HepG2 (cell line): ENCODE measurements around the gene SLC6A9. TPM values are rescaled to one million over a fixed set of nuclear protein-coding genes. Genes with fewer than 3 reads are reported as not detected.
A peak's percentile ranks its signal among the peaks of the same experiment; 100 is the strongest.

Source experiments
- FOSL2 ChIP-seq: sonication (generic); formaldehyde crosslinking; IDR thresholded peaks from 2 replicates; pipeline ENCODE4 v1.4.0; 2020; ENCODE audit warnings: missing genetic modification reagents
- HDAC2 ChIP-seq: sonication (generic); formaldehyde crosslinking; IDR thresholded peaks from 2 replicates; pipeline ENCODE4 v1.4.0; 2020; ENCODE audit warnings: missing genetic modification reagents
- HIVEP1 ChIP-seq: sonication (generic); formaldehyde crosslinking; IDR thresholded peaks from 2 replicates; pipeline ENCODE4 v1.4.0; 2020; ENCODE audit warnings: mild to moderate bottlenecking, missing genetic modification reagents
- HOXD1 ChIP-seq: sonication (generic); formaldehyde crosslinking; IDR thresholded peaks from 2 replicates; pipeline ENCODE4 v1.5.0; 2020; ENCODE audit warnings: missing genetic modification reagents
- JDP2 ChIP-seq: sonication (generic); formaldehyde crosslinking; IDR thresholded peaks from 2 replicates; pipeline ENCODE4 v1.8.1; 2022; ENCODE audit warnings: missing genetic modification reagents, borderline replicate concordance
- KAT8 ChIP-seq: IDR thresholded peaks from 2 replicates; pipeline ENCODE4 v1.6.1; 2016; ENCODE audit warnings: missing genetic modification reagents, missing compliant biosample characterization
- MAFK ChIP-seq, 2 experiments: IDR thresholded peaks in 1 of 2; conservative IDR thresholded peaks in 1 of 2; 2 replicates each; pipeline ENCODE4 v1.6.1; 2011; ENCODE audit warnings: improper control_type of control experiment in 2 of 2, low read length in 2 of 2
- MED1 ChIP-seq: sonication (generic); formaldehyde crosslinking; IDR thresholded peaks from 2 replicates; pipeline ENCODE4 v1.4.0; 2020; ENCODE audit warnings: missing genetic modification reagents
- MTF2 ChIP-seq: sonication (generic); formaldehyde crosslinking; IDR thresholded peaks from 2 replicates; pipeline ENCODE4 v1.5.0; 2020; ENCODE audit warnings: missing genetic modification reagents, borderline replicate concordance
- NAIF1 ChIP-seq: sonication (generic); formaldehyde crosslinking; IDR thresholded peaks from 2 replicates; pipeline ENCODE4 v1.5.0; 2020; ENCODE audit warnings: mild to moderate bottlenecking, missing genetic modification reagents, borderline replicate concordance
- NFIB ChIP-seq: sonication (generic); formaldehyde crosslinking; IDR thresholded peaks from 2 replicates; pipeline ENCODE4 v1.9.0; 2021; ENCODE audit warnings: missing genetic modification reagents, mild to moderate bottlenecking, borderline replicate concordance
- PHB2 ChIP-seq: fragments of 450-650 bp; IDR thresholded peaks from 2 replicates; pipeline ENCODE4 v1.6.1; 2018; ENCODE audit not compliant: partially characterized antibody
- RARA ChIP-seq: IDR thresholded peaks from 2 replicates; pipeline ENCODE4 v1.6.1; 2016; ENCODE audit warnings: missing genetic modification reagents, missing compliant biosample characterization
- SCMH1 ChIP-seq: sonication (generic); formaldehyde crosslinking; IDR thresholded peaks from 2 replicates; pipeline ENCODE4 v1.9.0; 2021; ENCODE audit warnings: missing genetic modification reagents, mild to moderate bottlenecking, borderline replicate concordance
- SPEN ChIP-seq: sonication (generic); formaldehyde crosslinking; IDR thresholded peaks from 2 replicates; pipeline ENCODE4 v1.5.1; 2020; ENCODE audit warnings: low read depth, mild to moderate bottlenecking, missing genetic modification reagents
- SRSF1 ChIP-seq: fragments of 200-400 bp; formaldehyde crosslinking; optimal IDR thresholded peaks from 2 replicates; pipeline ENCODE3; 2017; ENCODE audit warnings: mild to moderate bottlenecking, low read depth, low read length, moderate library complexity
- STAG1 ChIP-seq: sonication (generic); formaldehyde crosslinking; IDR thresholded peaks from 2 replicates; pipeline ENCODE4 v1.4.0; 2020; ENCODE audit warnings: missing genetic modification reagents
- ZFP36L1 ChIP-seq: sonication (generic); formaldehyde crosslinking; IDR thresholded peaks from 2 replicates; pipeline ENCODE4 v1.8.0; 2022; ENCODE audit warnings: mild to moderate bottlenecking, missing genetic modification reagents, moderate library complexity
- ZFY ChIP-seq: sonication (generic); formaldehyde crosslinking; IDR thresholded peaks from 2 replicates; pipeline ENCODE4 v1.4.0; 2020; ENCODE audit warnings: missing genetic modification reagents
- ZMYM2 ChIP-seq: sonication (generic); formaldehyde crosslinking; IDR thresholded peaks from 2 replicates; pipeline ENCODE4 v1.8.0; 2022; ENCODE audit warnings: mild to moderate bottlenecking, missing genetic modification reagents
- ZMYM3 ChIP-seq: sonication (generic); formaldehyde crosslinking; IDR thresholded peaks from 2 replicates; pipeline ENCODE4 v1.5.1; 2020; ENCODE audit warnings: mild to moderate bottlenecking, missing genetic modification reagents
- ZNF136 ChIP-seq: sonication (generic); formaldehyde crosslinking; IDR thresholded peaks from 2 replicates; pipeline ENCODE4 v1.8.1; 2022; ENCODE audit warnings: low read depth, mild to moderate bottlenecking, moderate library complexity, missing genetic modification reagents
- ZNF350 ChIP-seq: sonication (generic); formaldehyde crosslinking; IDR thresholded peaks from 2 replicates; pipeline ENCODE4 v1.4.0; 2020; ENCODE audit warnings: mild to moderate bottlenecking, low read depth, missing genetic modification reagents, borderline replicate concordance
- ZNF567 ChIP-seq: sonication (generic); formaldehyde crosslinking; IDR thresholded peaks from 2 replicates; pipeline ENCODE4 v1.8.1; 2023; ENCODE audit warnings: mild to moderate bottlenecking, missing genetic modification reagents, borderline replicate concordance
- ZNF577 ChIP-seq: sonication (generic); formaldehyde crosslinking; IDR thresholded peaks from 2 replicates; pipeline ENCODE4 v1.4.0; 2020; ENCODE audit warnings: mild to moderate bottlenecking, low read depth, missing genetic modification reagents, borderline replicate concordance
- ZNF773 ChIP-seq: sonication (generic); formaldehyde crosslinking; IDR thresholded peaks from 2 replicates; pipeline ENCODE4 v1.4.0; 2020; ENCODE audit warnings: missing genetic modification reagents, borderline replicate concordance
- ZNF777 ChIP-seq: sonication (generic); formaldehyde crosslinking; IDR thresholded peaks from 2 replicates; pipeline ENCODE4 v1.4.0; 2020; ENCODE audit warnings: missing genetic modification reagents
- ZNF816 ChIP-seq: sonication (generic); formaldehyde crosslinking; IDR thresholded peaks from 2 replicates; pipeline ENCODE4 v1.8.0; 2022; ENCODE audit warnings: missing genetic modification reagents, mild to moderate bottlenecking, borderline replicate concordance
- polyA plus RNA-seq, 8 experiments: library from polyadenylated mRNA; depleted of rRNA in 3 of 8; stranded (reverse) in 7 of 8; unstranded in 1 of 8; fragments of >200 nt; fragmentation: Illumina TruSeq in 4 of 8; extraction: Trizol in 4 of 8; gene quantifications; 2 replicates each; pipeline versions ENCODE4 v1.2.1 to v1.2.3, GENCODE V29; 2011 to 2016; ENCODE audit warnings: low read depth in 4 of 8, missing spikeins in 1 of 8, mixed read lengths in 1 of 8; ENCODE audit not compliant: insufficient read depth in 1 of 8
- total RNA-seq, 5 experiments: library from RNA; depleted of rRNA; stranded (reverse); fragments of >200 nt; fragmentation: Illumina TruSeq; extraction: Trizol; gene quantifications; 2 replicates each; pipeline ENCODE4 v1.2.3, GENCODE V29; 2016; ENCODE audit warnings: low read depth in 1 of 5
- TF ChIP-seq, protein P1 (sequence below): sonication (generic); formaldehyde crosslinking; IDR thresholded peaks from 2 replicates; pipeline ENCODE4 v1.5.1; 2020; ENCODE audit warnings: missing genetic modification reagents, mild to moderate bottlenecking, borderline replicate concordance
- TF ChIP-seq, protein P2 (sequence below): IDR thresholded peaks from 2 replicates; pipeline ENCODE4 v1.6.1; 2012; ENCODE audit warnings: low read depth, low read length, improper control_type of control experiment

SLC6A9 gene
- total and polyA plus RNA-seq, 2 of the 13 experiments (the other 11 are each of a cell fraction or from before 2014, with no cell fraction given), result 8.5 to 9.9 TPM

DNA sequence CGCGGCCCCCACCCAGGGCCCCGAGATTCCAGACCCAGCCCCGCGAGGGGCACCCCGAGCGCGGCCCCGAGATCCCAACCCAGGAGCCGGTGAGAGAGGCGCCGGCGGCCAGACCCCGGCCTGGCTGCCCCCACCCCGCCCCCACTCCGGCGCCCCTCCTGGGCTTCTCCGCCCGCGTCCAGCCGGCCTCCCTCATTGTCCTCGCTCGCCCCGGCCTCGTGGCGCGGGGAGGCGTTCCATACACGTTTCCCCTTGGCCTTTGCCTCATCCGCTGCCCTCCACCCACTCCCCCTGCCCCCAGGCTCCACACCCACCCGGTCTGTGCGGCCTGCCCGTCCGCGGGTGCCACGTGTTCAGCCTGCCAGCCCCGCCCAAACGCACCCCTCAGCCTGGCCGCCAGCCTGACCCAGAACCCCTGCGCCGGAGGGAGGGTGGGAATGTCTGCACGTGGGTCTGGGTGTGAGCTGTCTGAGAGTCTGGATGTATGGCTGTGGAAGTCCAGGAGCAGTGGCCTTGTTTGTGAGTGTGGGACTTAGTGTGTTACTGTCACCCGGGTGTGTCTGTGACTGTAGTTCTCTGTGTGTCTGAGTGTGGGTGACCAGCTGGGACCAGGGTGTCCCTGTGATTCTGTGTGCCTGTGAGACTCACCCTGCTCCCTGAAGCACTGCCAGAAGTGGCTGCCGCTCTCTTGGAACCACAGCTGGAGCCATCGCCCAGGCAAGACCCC, 51.6 kb downstream of the SLC6A9 start (continued):
- TF ChIP-seq, protein P1, sequence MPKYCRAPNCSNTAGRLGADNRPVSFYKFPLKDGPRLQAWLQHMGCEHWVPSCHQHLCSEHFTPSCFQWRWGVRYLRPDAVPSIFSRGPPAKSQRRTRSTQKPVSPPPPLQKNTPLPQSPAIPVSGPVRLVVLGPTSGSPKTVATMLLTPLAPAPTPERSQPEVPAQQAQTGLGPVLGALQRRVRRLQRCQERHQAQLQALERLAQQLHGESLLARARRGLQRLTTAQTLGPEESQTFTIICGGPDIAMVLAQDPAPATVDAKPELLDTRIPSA (CRISPR knock-in tag), result no peak
- TF ChIP-seq KAT8 (CRISPR knock-in tag) (0 out of 2 replicates have a peak, but pooled peaks have one; percentile 26), HDAC2 (CRISPR knock-in tag) (peak; percentile 50; the same call in 1 of the 2 replicates), JDP2 (no peak), SRSF1 (no peak), FOSL2 (peak; percentile 6; the same call in 1 of the 2 replicates), MTF2 (CRISPR knock-in tag) (no peak), NFIB (CRISPR knock-in tag) (no peak), ZFP36L1 (CRISPR knock-in tag) (no peak), MAFK (conservative IDR thresholded peaks at IDR 0.05 in 1 of 2, IDR thresholded peaks at IDR 0.05 in 1 of 2; ENCODE audit: low read length in 2 of 2) (no peak), ZNF136 (no peak), ZNF773 (no peak), ZNF350 (CRISPR knock-in tag) (0 out of 2 replicates have a peak, but pooled peaks have one; percentile 28), ZNF816 (CRISPR knock-in tag) (no peak), ZNF777 (CRISPR knock-in tag) (no peak), RARA (peak; percentile 49; the same call in 1 of the 2 replicates), PHB2 (no peak), NAIF1 (CRISPR knock-in tag) (no peak), ZNF577 (no peak), SPEN (CRISPR knock-in tag) (peak; percentile 62; the same call in 1 of the 2 replicates), ZMYM2 (CRISPR knock-in tag) (no peak), ZFY (peak; percentile 77), MED1 (peak; percentile 29; the same call in 1 of the 2 replicates), SCMH1 (CRISPR knock-in tag) (no peak), HIVEP1 (CRISPR knock-in tag) (no peak), ZNF567 (CRISPR knock-in tag) (no peak), ZMYM3 (CRISPR knock-in tag) (no peak), HOXD1 (no peak), STAG1 (no peak)
- TF ChIP-seq, protein P2, sequence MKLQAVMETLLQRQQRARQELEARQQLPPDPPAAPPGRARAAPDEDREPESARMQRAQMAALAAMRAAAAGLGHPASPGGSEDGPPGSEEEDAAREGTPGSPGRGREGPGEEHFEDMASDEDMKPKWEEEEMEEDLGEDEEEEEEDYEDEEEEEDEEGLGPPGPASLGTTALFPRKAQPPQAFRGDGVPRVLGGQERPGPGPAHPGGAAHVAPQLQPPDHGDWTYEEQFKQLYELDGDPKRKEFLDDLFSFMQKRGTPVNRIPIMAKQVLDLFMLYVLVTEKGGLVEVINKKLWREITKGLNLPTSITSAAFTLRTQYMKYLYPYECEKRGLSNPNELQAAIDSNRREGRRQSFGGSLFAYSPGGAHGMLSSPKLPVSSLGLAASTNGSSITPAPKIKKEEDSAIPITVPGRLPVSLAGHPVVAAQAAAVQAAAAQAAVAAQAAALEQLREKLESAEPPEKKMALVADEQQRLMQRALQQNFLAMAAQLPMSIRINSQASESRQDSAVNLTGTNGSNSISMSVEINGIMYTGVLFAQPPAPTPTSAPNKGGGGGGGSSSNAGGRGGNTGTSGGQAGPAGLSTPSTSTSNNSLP, result no peak
